HG03442 (cell line): Measurements from ENCODE around the gene RASAL1.

Source experiments
- ATAC-seq: cut with Tn5 transposase; IDR thresholded peaks from one replicate; pipeline ENCODE4 v1.9.1; 2021; ENCODE audit warnings: mild to moderate bottlenecking, moderate library complexity; ENCODE audit not compliant: unreplicated experiment

Gene RASAL1

GRCh38 chr12:113061061-113061694 lies 74.4 kb downstream of the RASAL1 start:
- ATAC-seq: no peak

GRCh38 chr12:113060336-113060960 lies 75.1 kb downstream of the RASAL1 start:
- no peak for ATAC-seq

GRCh38 chr12:113059071-113059595 lies 76.4 kb downstream of the RASAL1 start:
- ATAC-seq: no peak

- no peak for ATAC-seq
These were observed 77.0 kb downstream of the RASAL1 start for GRCh38 chr12:113058553-113058952.

GRCh38 chr12:113057565-113058485 lies 77.7 kb downstream of the RASAL1 start:
- no peak for ATAC-seq

GRCh38 chr12:113056631-113057488 lies 78.7 kb downstream of the RASAL1 start, which contains the start of gene DTX1:
Gene DTX1, plus strand, starts transcription at chr12:113056730. Its CDS starts 1,463 bp downstream, at chr12:113058193.
- no peak for ATAC-seq

GRCh38 chr12:113056381-113056630 lies 79.3 kb downstream of the RASAL1 start:
- no peak for ATAC-seq

GRCh38 chr12:113055594-113056380 lies 79.8 kb downstream of the RASAL1 start:
- no peak for ATAC-seq

- ATAC-seq: no peak
These were observed 80.5 kb downstream of the RASAL1 start for GRCh38 chr12:113054948-113055486.

GRCh38 chr12:113052326-113052725 lies 83.2 kb downstream of the RASAL1 start:
- no peak for ATAC-seq

GRCh38 chr12:113051759-113052158 lies 83.8 kb downstream of the RASAL1 start:
- no peak for ATAC-seq

GRCh38 chr12:113050795-113051194 lies 84.8 kb downstream of the RASAL1 start:
- no peak for ATAC-seq

- ATAC-seq: no peak
These were observed 85.4 kb downstream of the RASAL1 start for GRCh38 chr12:113049976-113050742.
